ENCODE results near the gene MCOLN2.

- TF ChIP-seq MYC (IDR thresholded peaks at IDR 0.05; ENCODE audit: low read depth, low read length) (no peak), CTCF (IDR thresholded peaks at IDR 0.05; ENCODE audit: low read depth, low read length) (no peak), POLR2A (IDR thresholded peaks at IDR 0.05; ENCODE audit: extremely low read depth, insufficient read length) (no peak)
Observed at GRCh38 chr1:84996846-84997666, at the start of gene MCOLN2.
